Measurements from ENCODE around the gene PPARD.

DNA sequence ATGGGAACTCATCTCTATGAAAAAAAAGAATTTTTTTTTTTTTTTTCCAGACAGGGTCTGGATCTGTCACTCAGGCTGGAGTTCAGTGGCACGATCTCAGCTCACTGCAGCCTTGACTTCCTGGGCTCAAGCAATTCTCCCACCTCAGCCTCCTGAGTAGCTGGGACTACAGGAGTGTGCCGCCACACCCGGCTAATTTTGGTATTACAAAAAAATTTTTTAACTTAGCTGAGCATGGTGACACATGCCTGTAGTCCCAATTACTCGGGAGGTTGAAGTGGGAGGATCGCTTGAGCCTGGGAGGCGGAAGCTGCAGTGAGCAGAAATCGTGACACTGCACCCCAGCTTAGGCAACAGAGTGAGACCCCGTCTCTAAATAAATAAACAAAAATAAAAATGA, 37.2 kb upstream of the PPARD start:
- TF ChIP-seq POLR2A (IDR thresholded peaks at IDR 0.05) (no peak), EP300 (IDR thresholded peaks at IDR 0.05) (no peak)

All from gastroesophageal sphincter (tissue), 2 donors.